Fibroblast of skin of left biceps (primary cell): ENCODE measurements around the gene NDST3.
"Not testable (repeated sequence)": the region's sequence is repeated elsewhere in the genome, so short reads cannot be mapped to it uniquely, and the experiment has no call there.

Experiments
- DNase-seq, 2 experiments: peaks; one replicate each; pipeline ENCODE4 v3.0.0-alpha.2; 2013; ENCODE audit warnings: low read depth in 2 of 2

Gene NDST3

DNA sequence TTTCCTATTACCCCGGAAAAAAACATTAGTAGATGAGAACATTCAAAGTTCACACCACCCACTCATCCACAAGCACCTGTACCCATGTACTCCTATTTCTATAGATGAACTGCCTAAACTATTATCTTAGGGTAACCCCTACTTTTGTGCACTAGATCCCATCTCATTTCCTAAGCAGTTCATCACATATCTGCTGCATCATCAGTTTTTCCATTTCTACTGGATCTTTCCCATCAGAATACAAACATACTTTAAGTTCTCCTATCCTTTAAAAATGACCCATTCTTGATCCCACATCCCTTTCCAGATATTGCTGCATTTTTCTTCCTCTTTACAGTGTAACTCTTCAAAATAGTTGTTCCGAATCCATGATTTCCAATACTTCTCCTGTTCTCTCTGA is 237.5 kb downstream of the NDST3 start:
- no peak for DNase-seq

DNA sequence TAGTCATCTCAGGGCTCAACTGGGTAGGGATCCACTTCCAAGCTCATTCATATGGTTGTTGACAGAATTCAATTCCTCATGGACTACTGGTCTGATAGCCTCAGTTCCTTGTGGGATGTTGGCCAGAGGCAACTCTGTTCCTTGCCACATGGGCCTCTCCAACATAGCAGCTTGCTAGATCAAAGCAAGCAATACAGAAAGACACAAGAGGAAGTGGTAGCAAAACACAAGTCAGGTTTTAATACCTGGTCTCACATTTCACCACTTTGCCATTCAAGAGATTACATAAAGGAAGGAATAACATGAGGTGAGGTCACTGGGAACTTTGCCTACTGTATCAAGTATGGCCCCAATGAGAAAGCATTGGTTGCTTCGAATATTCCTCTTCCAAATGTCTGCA is 239.4 kb downstream of the NDST3 start:
- no peak for DNase-seq

DNA sequence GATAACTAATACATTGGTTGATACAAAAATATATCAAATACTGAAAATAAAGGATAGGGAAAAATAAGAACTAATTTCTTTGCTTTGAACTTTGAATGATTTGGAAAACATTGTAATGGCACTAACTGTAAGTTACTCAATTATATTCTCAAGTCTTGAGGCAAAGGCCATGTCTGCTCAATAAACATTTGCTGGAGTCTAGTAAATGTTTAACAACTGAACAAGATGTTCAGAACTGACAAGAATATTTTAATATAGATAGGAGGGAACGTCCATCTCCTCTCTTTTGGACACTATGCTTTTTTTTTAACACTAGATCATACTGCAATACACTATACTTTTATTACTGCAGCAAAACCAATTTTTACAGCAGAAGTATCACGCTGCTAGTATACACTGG is 242.3 kb downstream of the NDST3 start:
- DNase-seq: no peak

DNA sequence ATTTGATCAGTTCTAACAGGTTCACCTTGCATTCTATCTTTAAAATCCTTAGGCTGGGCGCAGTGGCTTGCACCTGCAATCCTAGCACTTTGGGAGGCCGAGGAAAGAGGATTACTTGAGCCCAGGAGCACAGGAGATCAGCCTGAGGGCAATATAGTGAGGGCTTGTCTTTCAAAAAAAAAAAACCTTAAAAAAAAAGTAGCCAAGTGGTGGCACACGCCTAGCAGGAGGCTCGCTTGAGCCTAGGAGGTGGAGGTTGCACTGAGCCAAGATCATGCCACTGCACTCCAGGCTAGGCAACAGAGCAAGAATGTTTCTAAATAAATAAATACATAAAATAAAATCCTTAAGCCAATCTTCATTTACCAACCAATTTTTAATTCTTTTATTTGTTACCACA is 243.0 kb downstream of the NDST3 start:
- DNase-seq: no peak

DNA sequence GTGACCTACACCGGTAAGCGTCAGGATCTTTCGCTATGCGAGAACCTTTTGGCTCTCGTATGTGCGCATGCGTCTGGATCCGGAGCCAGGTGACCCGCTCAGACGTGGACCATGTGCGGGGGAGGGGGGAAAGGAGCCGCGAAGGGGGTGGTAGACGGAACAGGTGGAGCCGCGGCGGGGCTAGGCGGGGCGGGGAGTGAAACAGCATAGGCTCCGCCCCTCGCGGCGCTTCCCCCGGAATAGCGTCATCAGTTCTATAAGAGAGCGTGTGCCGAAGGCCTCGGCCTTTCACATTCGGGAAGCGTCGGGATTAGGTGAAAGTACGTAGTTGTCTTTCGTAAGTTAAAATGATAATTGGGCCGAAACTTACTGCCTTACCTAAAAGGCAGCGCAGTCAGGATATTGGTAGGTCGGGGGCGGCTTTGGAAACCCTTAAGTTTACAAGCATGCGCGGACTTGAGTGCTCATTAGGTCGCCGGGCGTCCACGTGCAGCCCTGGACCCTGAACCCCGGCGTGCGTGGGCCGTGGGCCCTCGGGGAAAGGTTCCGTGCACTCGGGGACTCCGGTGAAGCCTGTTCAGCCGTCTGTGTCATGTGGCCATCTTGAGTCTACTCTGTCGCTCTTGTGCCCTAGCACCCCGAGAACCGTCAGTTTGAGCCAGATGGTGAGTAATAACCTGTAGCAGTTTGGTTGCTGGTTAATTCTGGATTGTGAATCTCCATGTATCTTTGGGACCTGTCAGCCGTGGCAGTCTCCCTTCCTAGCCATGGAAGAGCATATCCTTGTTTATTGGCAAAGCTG is 244.4 kb downstream of the NDST3 start:
- peak; percentile 79 for DNase-seq

DNA sequence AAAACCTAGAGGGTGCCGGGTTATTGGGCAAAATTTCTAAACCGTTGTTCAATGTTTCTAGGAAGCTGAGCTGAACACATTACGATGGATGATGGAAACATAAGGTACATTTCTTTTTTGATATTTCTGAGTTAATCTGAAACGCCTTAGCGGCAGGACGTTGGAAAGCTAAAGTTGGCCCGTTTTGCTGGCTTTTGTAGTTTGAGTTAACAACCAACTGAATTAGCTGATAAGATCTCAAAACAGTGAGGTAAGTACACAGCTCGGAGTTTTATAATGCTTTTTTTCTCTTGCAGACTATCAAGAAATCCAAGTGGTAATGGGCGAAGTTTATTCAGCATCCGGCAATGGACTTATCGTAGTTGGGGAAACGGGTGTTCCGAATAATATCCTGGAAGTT is 245.0 kb downstream of the NDST3 start:
- DNase-seq: no peak

DNA sequence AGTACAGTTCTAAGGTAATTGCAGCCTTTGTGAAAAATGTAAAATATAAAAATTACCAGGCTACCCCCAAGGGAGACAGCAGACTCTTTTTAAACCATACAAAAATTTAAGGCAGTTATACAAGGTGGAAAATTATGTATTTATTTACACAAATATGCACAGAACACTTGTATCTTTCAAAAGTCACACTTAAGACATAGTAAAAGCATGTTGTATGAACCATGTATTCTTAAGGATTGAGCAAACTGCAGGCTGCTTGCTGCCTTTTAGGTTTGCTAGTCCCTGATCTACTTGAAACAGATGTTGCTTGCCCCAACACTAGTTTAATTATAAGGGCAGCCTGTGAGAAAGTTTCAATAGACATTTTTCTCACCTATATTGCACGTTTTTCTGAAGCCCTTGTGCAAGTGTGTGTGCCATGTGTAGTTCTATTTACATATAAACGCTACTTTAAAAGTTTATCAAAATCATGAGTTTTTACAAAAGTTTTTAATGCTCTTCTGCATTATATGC is 245.7 kb downstream of the NDST3 start:
- no peak for DNase-seq

DNA sequence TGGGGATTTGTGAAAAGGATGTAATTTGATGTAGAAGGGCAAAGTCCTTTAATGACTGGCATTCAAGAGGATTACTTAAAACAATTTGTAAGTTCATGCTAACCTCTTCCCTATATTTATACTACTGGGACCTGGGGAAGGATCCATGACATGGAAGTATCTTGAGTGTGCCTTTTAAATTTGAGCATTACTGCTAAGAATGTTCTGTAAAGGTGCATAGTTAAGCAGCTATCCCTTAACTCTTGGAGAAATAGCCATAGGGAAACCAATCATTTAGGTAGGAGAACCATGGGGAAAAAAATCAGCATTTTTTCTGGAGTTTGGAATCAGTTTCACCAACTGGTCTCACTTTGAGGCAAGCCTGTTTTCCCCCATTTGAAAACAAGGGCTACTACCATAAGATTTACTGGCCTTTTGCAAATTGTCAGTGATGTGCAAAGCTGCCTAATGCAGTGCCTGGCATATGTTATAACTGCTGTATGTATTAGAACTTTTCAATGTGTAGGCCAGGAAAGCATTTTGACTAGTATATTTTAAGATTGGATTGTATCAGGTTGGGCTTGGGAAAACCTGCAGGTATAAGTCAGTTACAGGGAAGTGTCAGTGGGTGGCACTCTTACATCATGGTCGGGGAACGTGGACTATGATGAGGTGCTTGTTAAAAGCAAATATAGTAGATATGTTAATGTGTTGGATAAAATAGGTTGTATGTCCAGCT is 246.4 kb downstream of the NDST3 start:
- DNase-seq: no peak

DNA sequence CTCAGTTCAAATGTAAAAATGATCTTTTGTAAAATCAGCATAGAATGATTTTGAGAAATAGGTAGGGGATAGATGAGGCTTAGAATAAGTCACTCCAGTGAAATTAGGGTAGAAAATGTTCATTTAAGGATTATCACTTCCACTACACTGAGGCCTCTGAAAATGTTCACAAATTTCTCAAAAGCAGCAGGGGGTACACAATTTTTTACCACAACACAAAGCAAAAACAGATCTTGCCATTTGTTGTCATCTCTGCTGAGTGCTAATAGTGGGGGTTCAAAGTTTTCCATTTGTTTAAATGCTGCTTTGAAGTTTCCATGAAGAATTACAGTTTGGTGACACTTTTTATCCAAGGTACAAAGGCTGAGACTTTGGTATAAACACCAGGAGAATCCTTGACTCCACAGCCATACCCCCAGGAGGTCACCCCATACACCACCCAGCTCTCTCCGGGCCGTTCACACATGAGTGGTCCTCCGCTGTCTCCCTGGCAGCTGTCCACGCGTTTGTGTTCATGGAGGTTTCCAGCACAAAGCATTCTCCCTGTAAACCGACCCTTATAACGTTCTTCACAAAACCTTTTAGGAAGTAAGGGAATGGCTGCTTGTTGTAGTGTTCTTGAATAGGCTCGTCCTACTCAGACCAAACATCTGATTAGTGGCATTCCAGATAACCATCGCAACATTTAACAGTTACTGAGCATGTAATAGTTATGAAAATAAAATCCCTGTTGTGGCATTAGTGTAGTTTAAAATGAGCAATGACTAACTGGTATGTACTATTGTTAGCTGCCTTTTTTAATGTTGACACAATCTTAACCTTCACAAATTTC is 247.5 kb downstream of the NDST3 start:
- no peak for DNase-seq

DNA sequence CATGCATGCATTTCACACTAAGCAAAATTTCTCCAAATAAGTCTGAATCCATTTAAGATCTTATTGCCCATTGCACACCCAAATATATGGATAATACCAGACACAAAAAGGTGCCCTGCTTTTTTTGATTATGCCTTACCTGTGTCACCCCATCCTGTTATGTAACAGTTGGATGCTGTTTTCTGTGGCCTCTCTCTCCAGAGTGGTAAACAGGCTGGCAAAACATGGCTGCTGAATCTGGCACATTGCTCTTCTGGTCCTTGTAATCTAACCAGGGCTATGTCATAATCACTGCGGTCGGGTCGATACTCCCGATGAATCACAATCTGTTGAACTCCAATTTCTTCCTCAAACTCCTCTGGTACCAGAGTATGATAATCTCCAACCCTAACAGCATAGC is 248.4 kb downstream of the NDST3 start:
- no peak for DNase-seq

DNA sequence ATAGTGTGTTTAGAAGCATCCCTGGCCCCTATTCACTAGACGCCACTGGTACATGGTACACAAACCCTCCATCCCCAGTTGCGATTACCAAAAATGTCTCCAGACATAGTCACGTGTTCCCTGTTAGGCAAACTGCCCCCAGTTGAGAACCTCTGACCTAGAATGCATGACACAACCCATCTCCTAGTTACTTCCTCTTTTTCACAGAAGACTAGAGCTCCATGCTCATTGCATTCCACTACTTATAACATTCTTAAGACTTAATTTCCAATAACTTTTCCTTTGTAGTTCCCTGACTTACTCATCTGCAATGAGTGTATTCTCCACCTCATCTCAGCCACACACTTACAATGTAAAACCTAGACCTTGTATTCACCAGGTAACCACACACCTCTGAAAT is 249.9 kb downstream of the NDST3 start:
- no peak for DNase-seq

DNA sequence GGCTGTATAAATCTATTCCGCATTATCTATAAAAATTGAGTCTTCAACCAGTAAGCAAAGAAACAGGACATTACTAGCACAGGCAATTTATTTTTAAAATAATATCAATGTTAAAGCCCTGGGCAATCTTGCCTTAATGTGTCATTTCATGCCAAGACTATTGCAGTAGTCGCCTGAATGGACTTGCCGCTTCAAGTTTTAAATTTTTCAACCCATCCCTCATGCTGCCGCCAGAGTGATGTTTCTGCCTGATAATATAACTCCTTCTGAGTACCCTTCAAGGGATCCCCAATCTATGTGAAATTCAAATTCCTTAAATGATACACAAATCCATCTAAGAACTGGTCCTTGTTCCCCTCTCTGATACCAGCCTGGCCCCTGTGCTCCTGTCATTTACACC is 251.6 kb downstream of the NDST3 start:
- no peak for DNase-seq

DNA sequence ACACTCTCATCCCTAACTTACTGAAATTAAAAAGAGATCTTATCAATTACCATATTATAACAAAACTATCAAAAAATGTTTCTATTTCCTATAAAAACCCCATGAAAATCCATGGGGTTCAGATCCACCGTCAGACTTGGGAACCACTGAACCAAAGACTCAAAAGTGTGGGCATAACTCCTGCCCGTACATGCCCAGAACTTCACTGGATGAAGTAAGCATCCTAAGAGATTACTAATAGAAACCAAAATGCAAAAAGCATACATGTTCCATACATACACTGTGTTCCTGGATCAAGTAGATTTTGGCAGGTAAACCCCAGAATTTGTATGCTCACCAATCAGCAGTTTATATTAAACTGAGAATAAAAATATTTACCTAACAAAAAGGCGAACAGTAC is 252.4 kb downstream of the NDST3 start:
- no peak for DNase-seq

DNA sequence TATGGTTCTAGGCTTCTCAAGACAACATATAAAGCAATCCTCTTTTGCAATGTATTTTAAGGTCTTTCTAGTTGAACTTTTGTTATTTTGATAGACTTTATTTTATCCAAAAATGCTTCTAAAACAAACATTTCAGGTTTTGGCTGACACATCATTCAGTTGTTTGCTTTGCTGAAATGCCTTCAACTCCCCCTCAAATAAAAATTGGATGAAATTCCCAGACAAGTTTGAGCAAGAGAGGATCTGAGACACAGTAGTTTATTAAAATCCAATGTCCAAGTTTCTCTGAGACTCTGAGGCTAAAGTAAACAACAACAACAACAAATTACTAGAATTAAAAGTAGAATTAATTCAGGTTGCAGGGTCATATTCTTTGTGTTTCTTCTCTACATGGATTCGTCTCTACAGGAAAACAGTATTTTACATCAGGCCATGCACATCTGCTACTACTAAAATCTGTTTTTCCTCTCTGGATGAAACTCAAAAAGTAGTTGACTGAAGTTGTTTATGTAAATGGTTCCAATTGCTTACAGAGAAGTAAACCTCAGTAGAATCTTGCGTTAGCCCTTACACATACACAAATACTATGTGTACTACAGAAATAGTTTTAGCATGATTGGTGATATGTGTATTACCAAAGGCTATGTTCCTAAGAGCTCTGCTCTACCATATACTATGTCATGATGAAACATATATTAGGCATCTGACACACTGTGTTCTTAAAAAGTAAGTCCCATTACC is 253.6 kb downstream of the NDST3 start:
- peak in 1 of 2 experiments; percentile 48 for DNase-seq

DNA sequence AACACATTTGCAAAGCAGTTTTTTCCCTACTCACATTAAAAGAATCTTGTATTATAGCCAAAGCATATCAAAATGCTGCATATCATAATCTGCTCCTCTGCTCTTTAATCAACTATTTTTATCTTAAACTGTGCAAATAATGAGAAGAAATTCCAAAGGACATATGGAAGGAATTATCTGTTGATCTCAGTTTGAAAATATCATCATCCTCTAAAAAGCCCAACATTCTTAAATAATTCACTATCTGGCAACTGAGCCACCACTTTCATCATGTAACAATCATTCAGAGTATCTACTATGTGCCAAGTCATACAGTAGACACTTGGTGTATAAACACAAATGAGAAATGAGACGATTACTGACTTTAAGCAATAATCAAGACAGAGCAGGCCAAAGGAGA is 255.5 kb downstream of the NDST3 start:
- DNase-seq: peak; percentile 93 to 95

DNA sequence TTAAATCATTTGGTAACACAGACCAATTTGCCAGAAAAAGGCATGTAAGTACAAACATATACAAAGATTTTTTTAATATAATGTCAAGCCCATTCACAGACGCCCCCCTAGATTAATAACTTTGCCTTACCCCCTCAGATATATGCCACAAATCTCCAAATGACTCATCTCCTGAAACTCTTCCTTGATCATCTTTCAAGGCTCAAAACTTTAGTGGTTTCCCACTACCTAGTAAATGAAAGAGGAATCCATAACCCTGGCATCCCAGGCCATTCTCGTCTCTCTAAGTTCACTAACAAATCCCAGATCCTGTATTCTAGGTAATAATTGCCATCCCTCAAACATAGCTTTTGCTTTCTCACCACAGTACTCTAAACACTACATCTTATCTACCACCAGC is 256.7 kb downstream of the NDST3 start:
- DNase-seq: no peak

DNA sequence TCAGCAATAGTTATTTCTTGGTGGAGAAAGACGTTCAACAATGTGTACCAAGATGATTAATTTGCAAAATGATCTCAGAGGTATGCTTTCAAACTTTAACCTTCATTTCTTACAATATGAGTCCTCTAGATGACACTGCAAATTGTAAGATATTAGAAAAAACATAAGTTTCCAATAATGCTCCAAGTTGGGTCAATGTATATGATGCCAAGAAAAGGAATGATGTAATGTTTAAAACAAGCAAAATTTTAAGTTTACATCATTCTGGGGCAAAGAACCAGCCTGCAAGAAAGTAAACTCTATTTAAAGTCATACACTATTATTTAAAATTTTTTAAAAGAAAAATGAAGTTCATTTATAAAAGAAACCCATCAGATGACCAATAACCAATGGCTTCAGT is 262.4 kb downstream of the NDST3 start:
- DNase-seq: no peak

DNA sequence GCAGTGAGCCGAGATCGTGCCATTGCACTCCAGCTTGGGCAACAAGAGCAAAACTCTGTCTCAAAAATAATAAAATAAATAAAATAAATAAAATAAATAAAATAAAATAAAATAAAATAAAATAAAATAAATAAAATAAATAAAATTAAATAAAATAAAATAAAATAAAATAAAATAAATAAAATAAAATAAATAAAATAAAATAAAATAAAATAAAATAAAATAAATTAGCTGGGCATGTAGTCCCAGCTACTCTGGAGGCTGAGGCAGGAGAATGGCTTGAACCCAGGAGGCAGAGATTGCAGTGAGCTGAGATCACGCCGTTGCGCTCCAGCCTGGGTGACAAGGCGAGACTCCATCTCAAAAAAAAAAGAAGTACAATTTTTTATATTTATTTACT is 265.3 kb downstream of the NDST3 start:
- not testable (repeated sequence) for DNase-seq

DNA sequence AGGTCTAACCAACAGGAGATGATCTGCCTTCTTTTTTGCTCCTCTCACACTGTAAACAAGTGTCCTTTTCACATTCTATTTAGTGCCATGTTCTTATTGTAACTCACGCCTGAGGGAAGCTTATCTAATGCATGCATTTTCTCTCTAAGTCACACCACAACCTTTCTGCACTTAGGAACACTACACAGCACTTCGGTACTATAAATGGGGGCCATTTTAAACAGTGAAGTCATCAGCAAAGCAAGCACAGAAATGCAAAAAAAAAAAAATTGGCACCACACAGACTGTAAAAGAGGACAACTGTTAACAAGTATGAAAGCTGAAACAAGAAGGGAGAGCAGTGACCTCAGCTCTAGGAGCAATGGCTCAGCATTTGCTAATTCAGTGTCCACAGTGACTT is 273.4 kb downstream of the NDST3 start:
- DNase-seq: no peak
